Measurements from ENCODE around the gene LIX1L. TPM values are rescaled to one million over a fixed set of nuclear protein-coding genes. Genes with fewer than 3 reads are reported as not detected.

The LIX1L gene
- total and polyA plus RNA-seq, 2 of the 13 experiments (the other 11 are each of a cell fraction or from before 2014, with no cell fraction given) = 8.1 to 24.9 TPM

DNA sequence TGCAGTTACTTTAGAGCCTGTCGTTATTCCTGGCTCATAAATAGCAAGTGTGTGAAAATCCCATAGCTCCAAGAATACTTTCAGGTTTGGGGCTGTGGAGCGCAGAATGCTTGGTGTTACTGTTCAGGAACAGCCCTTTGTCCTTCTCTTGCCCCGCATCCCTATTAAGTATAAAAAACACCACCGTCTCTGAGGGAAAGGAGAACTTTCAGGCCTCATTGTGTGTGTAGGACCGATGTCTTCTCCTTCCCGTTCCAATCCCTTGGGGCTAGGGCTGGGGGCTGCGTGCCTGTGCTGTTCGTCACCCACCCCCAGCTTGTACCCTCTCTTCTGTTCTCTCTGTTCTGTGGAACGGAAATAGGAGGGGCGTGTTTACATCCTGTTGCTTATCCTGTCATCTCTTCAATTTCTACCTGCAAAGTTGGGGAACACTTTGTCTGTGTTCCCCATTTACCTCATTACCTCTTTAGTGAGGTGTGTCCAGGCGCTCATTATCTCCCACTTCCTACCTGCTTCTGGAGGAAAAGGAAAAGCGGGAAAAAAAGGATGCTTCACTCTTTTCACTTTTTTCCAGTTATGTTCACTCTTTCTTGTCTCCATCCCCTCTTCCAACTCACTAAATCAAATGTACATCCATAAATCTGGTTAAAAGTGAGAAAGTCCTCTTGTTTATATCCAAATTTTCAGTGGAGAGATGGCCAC is 39.4 kb upstream of the LIX1L start:
- peak overlapping the region; percentile 83 for H3K4me2 ChIP-seq (ENCODE audit: low read depth, low read length)
- 20% methylated on average over 12 of the region's 12 CpGs for WGBS (ENCODE audit: low lambda C conversion rate)
- DNase-seq (ENCODE audit: low spot score) (peak; percentile 26), ATAC-seq (peak; percentile 25), FAIRE-seq (no peak)
- ChIA-PET POLR2A (interaction anchor here (0.6 to 2.9 kb wide), 7 partner anchors 8 to 70 kb away, joined by 3 to 10 read pairs (median 4); partner anchors contain the start of genes ANKRD34A, LIX1L, POLR3GL and RBM8A), CTCF (ENCODE audit: low intra/inter-chr PET ratio, low total read pairs) (no interaction called here)
- in situ Hi-C loops (cut with HindIII; ENCODE audit: extremely low pct_ligation_motif_present, low pct_unique_long_range_greater_than_20kb) (no loop called here), intact Hi-C loops (cut with micrococcal nuclease; ENCODE audit: unreplicated experiment) (no loop called here)
- H3K27ac ChIP-seq (ENCODE audit: extremely low read length, insufficient read depth, low read length) = peak overlapping the region; percentile 94
- no peak overlapping the region for H2AFZ ChIP-seq (ENCODE audit: low read length)
- H3K4me1 ChIP-seq (ENCODE audit: insufficient read depth, low read length) = peaks cover 61% of the 10 kb centered on the region
- peaks cover 40% of the 10 kb centered on the region for H4K20me1 ChIP-seq (ENCODE audit: insufficient read depth, low read length)
- no peaks in the 10 kb centered on the region; a peak in 1 of 5 replicates for H3K27me3 ChIP-seq (ENCODE audit: control insufficient read depth in 1 of 2, insufficient read depth in 2 of 2, low read length in 2 of 2)
- H3K9ac ChIP-seq (ENCODE audit: insufficient read depth, low read depth, low read length) = peak overlapping the region; percentile 93
- peak overlapping the region; percentile 53 to 91 (median 56) for H3K4me3 ChIP-seq (replicated peaks in 1 of 3; ENCODE audit: insufficient read depth in 1 of 3, low read depth in 2 of 3, low read length in 3 of 3)
- peaks cover 33% of the 10 kb centered on the region for H3K79me2 ChIP-seq (ENCODE audit: insufficient read depth, low read length)
- BruUV-seq (replicated peaks) = TSS peak; percentile 79
- H3K36me3 ChIP-seq (replicated peaks in 1 of 2; ENCODE audit: control insufficient read depth in 1 of 2, insufficient read depth in 2 of 2, low read length in 2 of 2) = peaks cover 2 to 22% of the 10 kb centered on the region in 2 experiments; a peak in 3 of 5 replicates
- no peaks in the 10 kb centered on the region for H3K9me3 ChIP-seq (ENCODE audit: low read length)
- 0 out of 2 replicates have a peak, but pooled peaks have one; percentile 23 for TF ChIP-seq MIXL1 (CRISPR knock-in tag; IDR thresholded peaks at IDR 0.05)
- TF ChIP-seq CEBPB (IDR thresholded peaks at IDR 0.05; ENCODE audit: borderline replicate concordance, low read depth, low read length) = no peak
- TF ChIP-seq FOXO1 (CRISPR knock-in tag; IDR thresholded peaks at IDR 0.05) = peak; percentile 58; the same call in 1 of the 2 replicates
- TF ChIP-seq HHEX (CRISPR knock-in tag; IDR thresholded peaks at IDR 0.05) = no peak
- TF ChIP-seq KLF15 (CRISPR knock-in tag; IDR thresholded peaks at IDR 0.05; ENCODE audit: borderline replicate concordance) = no peak
- TF ChIP-seq KLF12 (CRISPR knock-in tag; IDR thresholded peaks at IDR 0.05; ENCODE audit: borderline replicate concordance) = 0 out of 2 replicates have a peak, but pooled peaks have one; percentile 11
- peak; percentile 48; the same call in 1 of the 2 replicates for TF ChIP-seq GATAD2A (CRISPR knock-in tag; IDR thresholded peaks at IDR 0.05)
- no peak for TF ChIP-seq ZNF543 (CRISPR knock-in tag; IDR thresholded peaks at IDR 0.05)
- no peak for TF ChIP-seq TRAFD1 (CRISPR knock-in tag; IDR thresholded peaks at IDR 0.05; ENCODE audit: borderline replicate concordance)
- no peak for TF ChIP-seq CTCF (CRISPR knock-in tag; IDR thresholded peaks at IDR 0.05)
- TF ChIP-seq FOXK1 (CRISPR knock-in tag; IDR thresholded peaks at IDR 0.05; ENCODE audit: borderline replicate concordance, low read depth) = peak; percentile 49; the same call in 1 of the 2 replicates
- no peak for TF ChIP-seq PCBP2 (optimal IDR thresholded peaks at IDR 0.05; ENCODE audit: low read depth, low read length, poor library complexity, severe bottlenecking)
- no peak for TF ChIP-seq THAP9 (CRISPR knock-in tag; IDR thresholded peaks at IDR 0.05; ENCODE audit: borderline replicate concordance)
- peak; percentile 54 for TF ChIP-seq ZEB1 (IDR thresholded peaks at IDR 0.05; ENCODE audit: insufficient replicate concordance, low read depth)
- TF ChIP-seq MZF1 (CRISPR knock-in tag; IDR thresholded peaks at IDR 0.05; ENCODE audit: borderline replicate concordance) = no peak
- TF ChIP-seq THYN1 (CRISPR knock-in tag; IDR thresholded peaks at IDR 0.05; ENCODE audit: borderline replicate concordance, low read depth) = no peak
- no peak for TF ChIP-seq CCDC6 (CRISPR knock-in tag; IDR thresholded peaks at IDR 0.05)
- peak; percentile 59; the same call in 1 of the 2 replicates for TF ChIP-seq JUND (CRISPR knock-in tag; IDR thresholded peaks at IDR 0.05)

Data from HepG2 (cell line).